Activated T-cell treated with anti-CD3 and anti-CD28 coated beads for 4 hours (primary cell): ENCODE data around the gene PRKG1.

ENCODE experiments used
- DNase-seq: peaks from one replicate; pipeline ENCODE4 v3.0.0-alpha.2; 2020

The PRKG1 gene

GRCh38 chr10:51915031-51915542 is 840.8 kb downstream of the PRKG1 start:
- no peak for DNase-seq

GRCh38 chr10:51918440-51918839 is 844.2 kb downstream of the PRKG1 start:
- no peak for DNase-seq

GRCh38 chr10:51918884-51919325 is 844.6 kb downstream of the PRKG1 start:
- no peak for DNase-seq

- no peak for DNase-seq
Measured at GRCh38 chr10:51920672-51921071, 846.4 kb downstream of the PRKG1 start.

- no peak for DNase-seq
Measured at GRCh38 chr10:51924359-51924758, 850.1 kb downstream of the PRKG1 start.

GRCh38 chr10:51926337-51926736 is 852.0 kb downstream of the PRKG1 start:
- DNase-seq = no peak

GRCh38 chr10:51928162-51928561 is 853.9 kb downstream of the PRKG1 start:
- no peak for DNase-seq

- DNase-seq = no peak
Measured at GRCh38 chr10:51932530-51932929, 858.2 kb downstream of the PRKG1 start.

- DNase-seq = no peak
Measured at GRCh38 chr10:51934373-51934772, 860.1 kb downstream of the PRKG1 start.

GRCh38 chr10:51935341-51935740 is 861.1 kb downstream of the PRKG1 start:
- DNase-seq = no peak

- DNase-seq = no peak
Measured at GRCh38 chr10:51937308-51938140, 863.2 kb downstream of the PRKG1 start.

GRCh38 chr10:51950371-51950995 is 876.2 kb downstream of the PRKG1 start:
- DNase-seq = no peak

- DNase-seq = no peak
Measured at GRCh38 chr10:51950996-51951555, 876.8 kb downstream of the PRKG1 start.

- no peak for DNase-seq
Measured at GRCh38 chr10:51951601-51952000, 877.3 kb downstream of the PRKG1 start.

- no peak for DNase-seq
Measured at GRCh38 chr10:51952056-51952455, 877.8 kb downstream of the PRKG1 start.

GRCh38 chr10:51955696-51956095 is 881.4 kb downstream of the PRKG1 start:
- no peak for DNase-seq

- DNase-seq = no peak
Measured at GRCh38 chr10:51956822-51957221, 882.5 kb downstream of the PRKG1 start.

GRCh38 chr10:51960494-51960895 is 886.2 kb downstream of the PRKG1 start:
- DNase-seq = no peak

GRCh38 chr10:51961401-51961800 is 887.1 kb downstream of the PRKG1 start:
- no peak for DNase-seq

- no peak for DNase-seq
Measured at GRCh38 chr10:51964630-51965029, 890.3 kb downstream of the PRKG1 start.

GRCh38 chr10:51965451-51965850 is 891.2 kb downstream of the PRKG1 start:
- DNase-seq = no peak

GRCh38 chr10:51972733-51973346 is 898.6 kb downstream of the PRKG1 start:
- DNase-seq = no peak

- no peak for DNase-seq
Measured at GRCh38 chr10:51980752-51981151, 906.5 kb downstream of the PRKG1 start.
